Measurements from ENCODE around the gene ALOX5.

GRCh38 chr10:45377321-45377720 is 3.3 kb downstream of the ALOX5 start:
- TF ChIP-seq EP300 (IDR thresholded peaks at IDR 0.05) (no peak), CTCF (IDR thresholded peaks at IDR 0.05) (no peak), POLR2A (IDR thresholded peaks at IDR 0.05) (no peak), POLR2AphosphoS5 (IDR thresholded peaks at IDR 0.05) (no peak)

Data from upper lobe of left lung (tissue), 4 donors.